H1 (cell line): ENCODE measurements around the gene GPATCH2. TPM values are rescaled to one million over a fixed set of nuclear protein-coding genes. Genes with fewer than 3 reads are reported as not detected.

Experiments used
- CHD7 ChIP-seq: fragments of 300-600 bp; sonication (generic); IDR thresholded peaks from 2 replicates; pipeline ENCODE4 v1.7.1; 2012; ENCODE audit warnings: low read length, moderate library complexity, mild to moderate bottlenecking, inconsistent platforms; ENCODE audit not compliant: insufficient replicate concordance
- polyA plus RNA-seq, 7 experiments: library from polyadenylated mRNA; depleted of rRNA in 3 of 7; stranded (reverse) in 5 of 7; unstranded in 2 of 7; fragments of >200 nt in 5 of 7; fragments of 200-250 nt in 2 of 7; gene quantifications; 1 replicate in 5 of 7; 2 replicates in 1 of 7; 4 replicates in 1 of 7; pipeline versions ENCODE4 v1.2.1 to v1.2.3, GENCODE V29; 2011 to 2013; ENCODE audit warnings: missing spikeins in 2 of 7, mixed read lengths in 2 of 7
- total RNA-seq: library from RNA; stranded (reverse); fragmentation: NEBNext Ultra II Directional; extraction: Animal tissue kit (Norgen Biotek cat#: 25700); gene quantifications from 2 replicates; pipeline ENCODE4 v1.2.1, GENCODE V29; 2021

GPATCH2 gene
- total and polyA plus RNA-seq, 2 of the 8 experiments (the other 6 are each of a cell fraction or from before 2014, with no cell fraction given) = 3.9 to 13.1 TPM

GRCh38 chr1:217673387-217673786, 42.5 kb upstream of the GPATCH2 start (continued):
- TF ChIP-seq CHD7 = no peak
